Thoracic aorta (tissue), 2 donors: ENCODE data around the gene XAGE3. TPM values are rescaled to one million over a fixed set of nuclear protein-coding genes. Genes with fewer than 3 reads are reported as not detected.
A peak's percentile ranks its signal among the peaks of the same experiment; 100 is the strongest.
"Not testable (repeated sequence)": the region's sequence is repeated elsewhere in the genome, so short reads cannot be mapped to it uniquely, and the experiment has no call there.

Source experiments
- ATAC-seq: fragments of 150-250 bp; one replicate; pipeline ENCODE4 v1.8.0; 2017; ENCODE audit warnings: low read depth; ENCODE audit not compliant: insufficient number of reproducible peaks, low FRiP score
- DNase-seq: peaks from one replicate; pipeline ENCODE4 v3.0.0-alpha.2; 2020; ENCODE audit warnings: low spot score
- H3K27ac ChIP-seq, 2 donors: fragments of 200-600 bp; sonication (generic); 1 replicate in 1 of 2; 2 replicates in 1 of 2; pipeline ENCODE4 v1.5.1; 2016; ENCODE audit warnings: mild to moderate bottlenecking in 2 of 2, moderate library complexity in 2 of 2
- H3K27me3 ChIP-seq: fragments of 200-600 bp; sonication (generic); replicated peaks from 2 replicates; pipeline ENCODE4 v1.6.0; 2016; ENCODE audit warnings: mild to moderate bottlenecking; ENCODE audit not compliant: insufficient read depth
- H3K36me3 ChIP-seq: fragments of 200-600 bp; sonication (generic); one replicate; pipeline ENCODE4 v1.5.1; 2016
- H3K4me1 ChIP-seq, 2 donors: fragments of 200-600 bp; sonication (generic); 1 replicate in 1 of 2; 2 replicates in 1 of 2; pipeline versions ENCODE4 v1.5.1 to v1.6.0; 2016; ENCODE audit warnings: low read depth in 2 of 2, mild to moderate bottlenecking in 1 of 2; ENCODE audit not compliant: control insufficient read depth in 1 of 2
- H3K4me3 ChIP-seq: fragments of 200-600 bp; sonication (generic); 2 replicates; pipeline ENCODE4 v1.5.1; 2016; ENCODE audit warnings: mild to moderate bottlenecking
- H3K9me3 ChIP-seq: fragments of 200-600 bp; sonication (generic); 2 replicates; pipeline ENCODE4 v1.5.1; 2016
- total RNA-seq, 2 donors: library from RNA; depleted of rRNA; stranded (reverse); fragments of >200 nt; gene quantifications; one replicate each; pipeline versions ENCODE4 v1.1.0 to v1.2.3, GENCODE V29; 2016
- TF ChIP-seq, protein P1 (sequence below): fragments of 200-600 bp; sonication (generic); IDR thresholded peaks from one replicate; pipeline ENCODE4 v1.5.1; 2019; ENCODE audit warnings: antibody characterized with exemption

Gene XAGE3, protein sequence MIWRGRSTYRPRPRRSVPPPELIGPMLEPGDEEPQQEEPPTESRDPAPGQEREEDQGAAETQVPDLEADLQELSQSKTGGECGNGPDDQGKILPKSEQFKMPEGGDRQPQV
- not detected for total RNA-seq

DNA sequence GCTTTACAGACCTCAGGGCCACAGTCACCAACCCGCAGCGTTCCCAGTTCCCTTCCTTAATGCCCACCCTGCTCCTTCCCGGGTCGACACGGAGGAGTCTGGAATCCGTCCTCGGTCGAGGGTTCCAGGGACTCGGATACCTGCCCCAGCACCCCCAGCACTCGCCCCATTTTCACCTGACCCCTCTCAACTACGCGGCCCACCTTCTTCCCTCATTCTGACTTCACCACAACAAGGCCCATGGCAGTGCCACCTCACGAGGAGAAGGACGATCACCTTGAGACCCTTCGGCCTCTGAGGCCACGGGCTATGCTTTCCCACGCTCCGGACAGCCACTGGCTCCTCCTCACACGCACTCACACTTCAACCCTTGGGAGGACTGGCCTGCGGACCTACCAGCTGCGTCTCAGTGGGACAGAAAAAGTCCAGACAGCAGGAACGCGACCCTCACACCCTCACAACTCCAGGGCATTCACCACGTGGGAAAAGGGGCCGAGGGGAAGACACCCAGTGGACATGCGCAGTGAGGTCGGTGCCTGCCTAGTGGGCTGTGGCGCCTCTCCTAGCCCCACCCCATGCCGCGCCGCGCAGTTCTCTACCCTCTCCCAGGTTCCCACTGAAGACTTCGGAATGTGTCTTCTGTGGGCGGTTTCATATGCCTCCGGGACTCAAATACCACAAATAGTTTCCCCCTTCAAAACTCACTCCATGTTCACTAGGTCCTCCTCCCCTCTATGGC, at the start of gene XAGE3:
Gene XAGE3, minus strand, starts transcription at position 474 of the 739 bp plus-strand sequence. CDS start 950 bp downstream, outside the sequence.
- no peak within 1 kb of the TSS for H3K27ac ChIP-seq
- no peaks in the 10 kb centered on the region for H3K9me3 ChIP-seq
- DNase-seq = no peak
- TF ChIP-seq, protein P1, sequence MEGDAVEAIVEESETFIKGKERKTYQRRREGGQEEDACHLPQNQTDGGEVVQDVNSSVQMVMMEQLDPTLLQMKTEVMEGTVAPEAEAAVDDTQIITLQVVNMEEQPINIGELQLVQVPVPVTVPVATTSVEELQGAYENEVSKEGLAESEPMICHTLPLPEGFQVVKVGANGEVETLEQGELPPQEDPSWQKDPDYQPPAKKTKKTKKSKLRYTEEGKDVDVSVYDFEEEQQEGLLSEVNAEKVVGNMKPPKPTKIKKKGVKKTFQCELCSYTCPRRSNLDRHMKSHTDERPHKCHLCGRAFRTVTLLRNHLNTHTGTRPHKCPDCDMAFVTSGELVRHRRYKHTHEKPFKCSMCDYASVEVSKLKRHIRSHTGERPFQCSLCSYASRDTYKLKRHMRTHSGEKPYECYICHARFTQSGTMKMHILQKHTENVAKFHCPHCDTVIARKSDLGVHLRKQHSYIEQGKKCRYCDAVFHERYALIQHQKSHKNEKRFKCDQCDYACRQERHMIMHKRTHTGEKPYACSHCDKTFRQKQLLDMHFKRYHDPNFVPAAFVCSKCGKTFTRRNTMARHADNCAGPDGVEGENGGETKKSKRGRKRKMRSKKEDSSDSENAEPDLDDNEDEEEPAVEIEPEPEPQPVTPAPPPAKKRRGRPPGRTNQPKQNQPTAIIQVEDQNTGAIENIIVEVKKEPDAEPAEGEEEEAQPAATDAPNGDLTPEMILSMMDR = no peak
- H3K4me1 ChIP-seq = no peaks in the 10 kb centered on the region
- no peak for ATAC-seq
- no peaks in the 10 kb centered on the region for H3K27me3 ChIP-seq
- H3K4me3 ChIP-seq = no peak within 1 kb of the TSS
- H3K36me3 ChIP-seq = no peaks in the 10 kb centered on the region

DNA sequence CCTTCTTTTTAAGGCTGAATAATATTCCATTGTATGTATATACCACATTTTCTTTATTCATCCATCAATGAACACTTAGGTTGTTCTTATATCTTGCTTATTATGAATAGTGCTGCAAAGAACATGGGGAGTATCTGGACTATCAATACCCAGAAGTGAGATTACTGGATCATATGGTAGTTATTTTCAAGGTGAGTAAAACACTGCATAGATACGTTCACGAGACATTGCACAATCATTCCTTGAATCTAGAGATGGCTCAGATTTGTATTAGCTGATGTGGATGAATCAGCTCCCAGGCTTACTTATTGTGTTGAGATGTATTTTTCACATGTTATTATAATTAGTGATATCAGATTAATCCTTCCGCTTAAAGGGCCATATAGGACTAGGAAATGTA, 46.8 kb upstream of the XAGE3 start:
- not testable (repeated sequence) for H3K27ac ChIP-seq, H3K27me3 ChIP-seq, ATAC-seq, H3K9me3 ChIP-seq, DNase-seq, H3K36me3 ChIP-seq, H3K4me1 ChIP-seq, H3K4me3 ChIP-seq

DNA sequence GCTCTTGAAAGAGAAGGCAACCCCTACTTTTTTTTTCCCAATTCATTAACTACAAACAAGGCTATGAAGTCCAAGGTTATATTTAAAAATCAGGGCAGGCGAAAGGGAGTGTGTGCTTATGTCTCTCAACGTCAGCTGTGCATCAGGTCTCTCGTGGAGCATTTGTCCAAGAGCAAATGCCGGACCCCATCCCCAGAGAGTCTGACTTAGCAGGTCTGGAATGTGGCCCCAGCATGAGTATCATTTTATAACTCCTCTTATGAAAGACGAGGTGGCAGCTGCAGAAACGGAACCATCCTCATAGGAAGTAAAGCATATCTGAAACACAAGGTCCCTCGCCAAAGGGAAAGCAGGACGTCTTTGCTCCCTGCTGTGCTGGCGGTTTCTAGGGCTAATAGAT, 45.8 kb upstream of the XAGE3 start:
- not testable (repeated sequence) for DNase-seq, H3K27ac ChIP-seq, H3K4me1 ChIP-seq, H3K9me3 ChIP-seq, ATAC-seq, H3K27me3 ChIP-seq, H3K4me3 ChIP-seq, H3K36me3 ChIP-seq

DNA sequence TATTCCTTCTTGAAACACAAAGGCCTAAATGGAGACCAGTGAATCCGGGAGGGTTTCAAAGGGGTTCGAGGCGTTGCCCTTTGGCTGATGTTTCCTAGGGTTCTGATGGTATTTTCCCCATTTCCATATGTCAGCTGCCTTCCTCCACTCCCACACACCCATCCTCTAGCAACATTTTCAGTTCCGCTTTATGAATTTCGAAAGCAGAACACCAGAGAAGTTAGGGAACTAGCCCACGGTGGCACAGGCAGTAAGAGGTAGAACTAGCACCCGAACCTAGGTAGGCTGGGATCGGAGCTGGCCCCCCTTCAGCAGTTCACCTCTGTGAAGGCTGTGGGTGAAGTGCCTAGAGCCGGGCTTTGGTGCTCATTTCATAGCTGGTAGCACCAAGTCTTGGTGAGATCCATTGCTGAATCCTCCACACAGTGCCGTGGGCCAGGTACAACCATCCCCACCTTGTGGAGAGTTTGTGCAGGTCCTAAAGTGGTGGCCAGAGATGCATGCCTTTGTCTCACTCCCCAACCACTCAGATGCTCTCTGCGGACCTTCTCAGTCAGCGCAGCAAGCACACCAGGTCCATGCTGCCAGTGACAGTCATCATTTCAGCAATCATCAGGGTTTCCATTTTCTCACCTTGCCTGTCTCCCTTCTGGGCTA, 41.6 kb upstream of the XAGE3 start:
- not testable (repeated sequence) for H3K27me3 ChIP-seq, DNase-seq, H3K36me3 ChIP-seq, H3K27ac ChIP-seq, H3K9me3 ChIP-seq, H3K4me3 ChIP-seq, H3K4me1 ChIP-seq, ATAC-seq

DNA sequence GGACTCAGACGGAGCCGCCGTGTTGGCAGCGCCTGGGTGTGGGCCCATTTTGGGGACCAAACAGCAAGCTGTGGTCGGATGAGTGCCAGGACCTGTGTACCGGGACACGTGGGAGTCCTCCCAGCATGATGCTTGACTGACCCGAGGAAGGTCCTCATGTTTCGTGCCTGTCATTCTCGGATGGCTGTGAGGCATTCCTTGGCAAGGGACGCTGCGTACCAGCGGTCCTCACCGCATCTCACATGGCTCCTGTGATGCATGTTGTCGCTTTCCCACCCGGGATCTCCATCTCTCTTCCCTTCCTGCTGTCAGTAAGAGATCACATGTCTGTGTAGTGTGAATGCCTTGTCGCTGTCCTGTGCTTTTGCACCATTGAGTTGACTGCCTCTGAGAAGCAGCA, 40.0 kb upstream of the XAGE3 start:
- H3K9me3 ChIP-seq, H3K27me3 ChIP-seq, H3K4me3 ChIP-seq, H3K4me1 ChIP-seq, H3K36me3 ChIP-seq, H3K27ac ChIP-seq, ATAC-seq, DNase-seq: not testable (repeated sequence)

DNA sequence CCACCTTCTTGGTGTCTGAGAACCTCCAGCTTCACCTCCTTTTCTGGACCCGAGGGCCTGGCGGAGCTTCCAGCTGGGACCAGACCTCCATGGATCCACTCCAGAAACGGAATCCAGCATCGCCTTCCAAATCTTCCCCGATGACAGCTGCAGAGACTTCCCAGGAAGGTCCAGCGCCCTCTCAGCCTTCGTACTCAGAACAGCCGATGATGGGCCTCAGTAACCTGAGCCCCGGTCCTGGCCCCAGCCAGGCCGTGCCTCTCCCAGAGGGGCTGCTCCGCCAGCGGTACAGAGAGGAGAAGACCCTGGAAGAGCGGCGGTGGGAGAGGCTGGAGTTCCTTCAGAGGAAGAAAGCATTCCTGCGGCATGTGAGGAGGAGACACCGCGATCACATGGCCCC, 39.3 kb upstream of the XAGE3 start:
- ATAC-seq, H3K4me1 ChIP-seq, DNase-seq, H3K27me3 ChIP-seq, H3K27ac ChIP-seq, H3K4me3 ChIP-seq, H3K36me3 ChIP-seq, H3K9me3 ChIP-seq: not testable (repeated sequence)

DNA sequence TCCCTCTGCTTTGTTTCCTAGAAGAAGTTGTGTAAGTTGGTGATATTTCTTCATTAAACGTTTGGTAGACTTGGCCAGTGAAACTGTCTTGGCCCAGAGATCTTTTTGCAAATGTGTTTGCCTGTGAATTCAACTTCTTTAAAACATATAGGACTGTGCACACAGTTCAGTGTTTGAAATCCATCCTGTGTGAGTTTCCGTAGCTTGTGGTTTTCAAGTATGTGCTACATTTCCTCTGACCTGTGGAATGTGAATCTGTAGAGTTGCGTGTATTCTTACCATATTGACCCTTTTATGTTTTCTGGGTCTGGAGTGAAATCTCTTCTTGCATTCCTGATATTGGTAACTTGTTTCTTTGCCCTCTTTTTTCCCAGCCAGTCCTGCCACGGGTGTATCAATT, 38.2 kb upstream of the XAGE3 start:
- not testable (repeated sequence) for H3K27me3 ChIP-seq, ATAC-seq, H3K4me3 ChIP-seq, H3K36me3 ChIP-seq, H3K4me1 ChIP-seq, H3K9me3 ChIP-seq, H3K27ac ChIP-seq, DNase-seq

DNA sequence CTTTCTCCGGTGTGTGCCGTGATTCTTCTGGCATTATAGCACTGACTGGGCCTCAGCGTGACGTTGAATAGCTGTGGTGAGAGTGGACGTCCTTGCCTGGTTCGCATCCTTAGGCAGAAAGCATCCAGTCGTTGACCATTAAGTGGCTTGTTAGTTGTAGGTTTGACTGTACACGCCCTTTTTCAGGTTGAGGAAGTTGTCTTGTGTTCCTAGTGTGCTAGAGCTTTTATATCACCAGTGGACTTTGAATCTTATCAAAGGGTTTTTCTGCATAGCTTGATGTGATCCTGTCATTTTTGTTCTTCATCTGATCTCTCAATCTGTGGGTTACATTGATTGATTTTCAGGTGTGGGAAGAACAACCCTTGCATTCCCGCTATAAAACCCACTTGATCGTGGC, 37.6 kb upstream of the XAGE3 start:
- not testable (repeated sequence) for H3K36me3 ChIP-seq, DNase-seq, H3K4me1 ChIP-seq, H3K4me3 ChIP-seq, H3K9me3 ChIP-seq, H3K27ac ChIP-seq, H3K27me3 ChIP-seq, ATAC-seq

DNA sequence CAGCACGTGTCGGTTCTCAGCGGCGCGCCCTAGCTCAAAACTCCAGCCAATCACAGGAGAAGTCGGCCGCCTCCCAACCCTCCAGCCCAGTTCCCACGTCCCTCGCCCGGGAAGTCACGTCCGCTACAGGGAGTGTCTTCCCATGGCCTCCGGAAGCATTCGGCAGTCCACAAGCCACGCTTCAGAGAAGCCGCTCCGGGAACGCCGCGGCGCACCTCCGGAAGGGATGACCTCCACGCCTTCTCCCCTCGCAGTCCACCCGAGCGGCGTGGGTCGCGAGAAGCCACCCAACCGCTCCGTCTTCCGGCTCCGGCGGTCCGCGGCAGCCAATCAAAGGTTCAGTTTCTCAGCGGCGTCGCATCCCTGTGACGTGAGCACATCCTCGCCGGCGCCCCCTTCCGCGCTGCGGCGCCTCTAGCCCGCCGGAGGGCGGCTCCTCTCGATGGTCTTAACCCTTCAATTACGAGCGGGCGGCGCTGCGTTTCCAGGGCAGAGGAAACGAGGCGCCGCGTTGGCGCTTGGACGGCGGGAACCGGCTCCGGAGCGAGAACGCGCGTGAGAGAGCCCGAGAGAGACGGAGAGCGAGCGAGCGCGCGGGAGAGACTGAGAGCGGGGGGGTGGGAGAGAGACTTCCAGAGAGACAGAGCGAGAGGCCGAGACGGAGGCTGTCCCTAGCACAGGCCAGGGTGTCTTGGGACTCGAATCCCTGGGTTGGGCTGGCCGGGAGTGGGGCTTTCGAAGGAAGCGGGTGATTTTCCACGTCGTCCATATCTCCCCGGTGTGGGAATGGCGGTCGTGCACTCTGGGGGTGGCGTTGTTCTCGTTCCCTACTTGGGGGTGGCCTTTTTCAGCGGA, 29.2 kb upstream of the XAGE3 start, which contains the start of gene FAM156B:
Gene FAM156B, plus strand, starts transcription at position 476 of the 855 bp plus-strand sequence. CDS start 9,896 bp downstream, outside the sequence.
- DNase-seq, H3K9me3 ChIP-seq, H3K27me3 ChIP-seq, H3K27ac ChIP-seq, H3K4me1 ChIP-seq, H3K4me3 ChIP-seq, H3K36me3 ChIP-seq: not testable (repeated sequence)
- ATAC-seq = peak; percentile 91

DNA sequence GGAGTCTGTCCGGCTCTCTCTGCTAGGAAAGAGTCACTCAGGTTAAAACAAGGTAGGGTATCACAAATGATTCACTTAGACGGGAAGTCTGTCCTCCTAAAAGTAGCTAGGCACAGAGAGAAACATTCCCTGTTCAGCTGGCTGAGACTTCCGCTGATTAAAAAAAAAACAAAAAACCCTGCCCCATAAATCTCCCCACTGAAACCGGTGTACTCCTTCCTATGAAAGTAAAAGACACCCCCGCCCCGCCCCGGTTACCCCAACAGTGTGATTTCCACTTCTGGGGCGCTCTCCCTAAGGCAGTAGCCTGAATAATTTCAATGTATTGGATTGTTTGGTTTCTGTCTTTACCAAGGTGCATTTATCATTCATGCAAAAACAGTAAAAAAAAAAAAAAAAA, 28.6 kb upstream of the XAGE3 start:
- not testable (repeated sequence) for DNase-seq, H3K4me3 ChIP-seq, H3K4me1 ChIP-seq, ATAC-seq, H3K27me3 ChIP-seq, H3K9me3 ChIP-seq, H3K27ac ChIP-seq, H3K36me3 ChIP-seq

DNA sequence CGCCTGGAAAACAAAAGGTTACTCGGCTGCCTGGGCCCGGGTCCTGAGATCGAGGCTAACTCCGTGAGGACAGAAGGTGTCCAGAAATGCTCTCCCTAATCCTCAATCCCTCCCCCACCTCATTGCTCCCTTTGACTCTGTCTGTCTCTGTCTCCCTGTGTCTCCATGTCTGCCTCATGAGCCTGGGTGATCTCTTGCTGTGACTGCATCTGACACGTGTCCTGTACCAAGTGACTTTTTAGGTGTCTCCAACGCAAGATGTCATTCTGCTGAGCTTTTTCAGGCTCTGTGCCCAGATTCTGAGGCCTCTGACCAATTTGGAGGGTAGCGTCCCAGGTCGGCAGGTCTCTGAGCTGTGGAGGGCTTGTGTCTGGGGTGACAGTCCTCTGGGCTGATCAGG, 20.2 kb upstream of the XAGE3 start:
- not testable (repeated sequence) for H3K9me3 ChIP-seq, H3K27ac ChIP-seq, H3K4me3 ChIP-seq, H3K36me3 ChIP-seq, ATAC-seq, DNase-seq, H3K27me3 ChIP-seq, H3K4me1 ChIP-seq
